Medulla oblongata (tissue), 1 donor: ENCODE results near the gene RSPRY1.
"Not testable (repeated sequence)": the region's sequence is repeated elsewhere in the genome, so short reads cannot be mapped to it uniquely, and the experiment has no call there.

ENCODE experiments used
- DNase-seq: peaks from one replicate; pipeline ENCODE4 v3.0.0-alpha.2; 2015; ENCODE audit errors: extremely low spot score

Gene RSPRY1

DNA sequence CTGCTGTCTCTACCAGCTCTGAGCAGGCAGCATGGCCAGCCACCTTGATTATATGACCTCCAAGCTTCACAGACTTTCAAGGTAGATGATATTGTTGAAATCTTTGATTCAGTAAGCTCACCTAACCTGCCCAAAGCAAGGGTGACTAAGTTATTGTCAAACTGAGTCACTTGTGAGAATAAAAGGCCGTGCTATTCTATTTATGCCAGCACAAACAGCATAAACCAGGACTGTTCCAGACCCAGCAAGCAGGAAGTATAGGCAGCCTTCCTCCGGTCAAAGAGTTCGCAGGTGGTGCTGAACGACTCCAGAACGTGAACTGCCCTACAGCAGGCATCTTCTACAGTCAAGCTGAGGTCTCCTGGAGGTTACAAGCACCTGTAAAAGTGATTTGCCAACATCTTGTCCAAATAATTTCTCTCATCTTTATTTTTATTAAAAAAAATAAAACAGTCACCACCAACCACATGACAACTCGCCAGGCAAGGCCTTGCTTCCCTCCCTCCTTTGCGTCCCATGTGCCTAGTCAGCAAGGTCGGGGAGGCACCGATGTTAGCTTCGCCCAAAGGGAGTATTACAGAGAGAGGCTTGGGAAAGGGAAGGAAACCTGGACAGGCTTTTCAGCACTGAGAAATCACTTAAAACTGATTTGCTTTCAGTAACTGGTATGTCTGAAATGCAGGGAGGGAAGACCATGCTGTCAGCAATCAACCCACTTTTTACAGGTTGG is 69.7 kb downstream of the RSPRY1 start:
- no peak for DNase-seq

DNA sequence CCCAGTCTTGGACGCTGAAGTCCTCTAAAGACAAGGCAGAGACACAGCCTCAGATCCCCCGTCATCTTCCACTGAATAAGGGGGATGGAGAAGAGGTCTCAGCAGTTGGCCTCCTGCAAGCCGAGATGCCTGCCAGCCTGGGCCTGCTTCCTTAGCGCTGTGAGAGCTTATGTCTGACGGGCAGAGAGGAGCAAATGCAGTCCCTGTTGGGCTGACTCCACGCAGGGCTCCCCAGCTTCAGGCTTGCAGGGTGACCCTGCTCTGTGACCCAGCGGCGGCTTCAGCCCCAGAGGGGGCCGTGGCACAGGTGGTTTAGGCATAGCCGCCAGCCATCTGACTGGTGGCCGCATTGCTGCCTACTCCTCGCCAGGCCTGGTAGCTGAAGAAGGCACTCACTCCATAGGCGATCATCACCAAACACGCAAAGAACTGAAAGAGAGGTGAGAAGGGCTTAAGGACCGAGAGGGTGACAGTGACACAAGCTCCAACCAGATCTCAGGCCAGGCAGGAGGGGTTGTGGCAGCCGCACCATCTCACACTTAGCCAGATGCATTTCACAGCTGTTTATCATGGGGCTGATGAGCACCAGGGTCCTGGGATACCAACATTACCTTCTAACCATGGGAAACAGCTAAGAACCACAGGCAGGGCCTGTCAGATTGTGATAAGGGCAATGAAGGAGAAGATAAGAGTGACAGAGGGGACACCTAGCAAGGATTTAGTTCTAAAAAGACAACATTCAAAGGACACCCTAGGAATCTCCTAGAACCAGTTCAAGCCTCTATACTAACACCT is 70.7 kb downstream of the RSPRY1 start:
- no peak for DNase-seq

DNA sequence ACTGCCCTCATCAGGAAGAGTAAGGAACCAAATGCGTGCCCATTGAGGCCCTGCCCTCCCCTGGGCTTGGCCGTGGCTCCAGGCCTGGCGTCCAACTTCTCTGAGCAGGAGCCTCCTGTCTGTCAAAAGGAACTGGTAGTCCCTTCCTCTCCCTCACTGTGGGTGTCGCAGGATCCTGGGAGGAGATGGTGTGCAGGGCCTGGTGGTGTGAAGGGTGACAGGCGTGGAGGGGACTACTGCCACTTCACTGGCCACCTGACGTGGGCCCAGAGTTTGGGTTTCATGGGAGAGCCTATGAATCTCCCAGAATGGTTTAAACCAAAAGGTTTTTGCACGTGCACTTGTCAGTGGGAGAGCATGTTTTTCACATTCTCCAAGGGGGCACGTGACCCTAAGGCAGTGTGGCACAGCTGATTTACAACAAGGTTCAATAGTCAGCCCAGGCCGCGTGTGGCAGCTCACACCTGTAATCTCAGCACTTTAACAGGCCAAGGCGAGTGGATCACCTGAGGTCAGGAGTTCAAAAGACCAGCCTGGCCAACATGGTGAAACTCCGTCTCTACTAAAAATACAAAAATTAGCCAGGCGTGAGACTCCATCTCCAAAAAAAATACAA is 71.4 kb downstream of the RSPRY1 start:
- no peak for DNase-seq

DNA sequence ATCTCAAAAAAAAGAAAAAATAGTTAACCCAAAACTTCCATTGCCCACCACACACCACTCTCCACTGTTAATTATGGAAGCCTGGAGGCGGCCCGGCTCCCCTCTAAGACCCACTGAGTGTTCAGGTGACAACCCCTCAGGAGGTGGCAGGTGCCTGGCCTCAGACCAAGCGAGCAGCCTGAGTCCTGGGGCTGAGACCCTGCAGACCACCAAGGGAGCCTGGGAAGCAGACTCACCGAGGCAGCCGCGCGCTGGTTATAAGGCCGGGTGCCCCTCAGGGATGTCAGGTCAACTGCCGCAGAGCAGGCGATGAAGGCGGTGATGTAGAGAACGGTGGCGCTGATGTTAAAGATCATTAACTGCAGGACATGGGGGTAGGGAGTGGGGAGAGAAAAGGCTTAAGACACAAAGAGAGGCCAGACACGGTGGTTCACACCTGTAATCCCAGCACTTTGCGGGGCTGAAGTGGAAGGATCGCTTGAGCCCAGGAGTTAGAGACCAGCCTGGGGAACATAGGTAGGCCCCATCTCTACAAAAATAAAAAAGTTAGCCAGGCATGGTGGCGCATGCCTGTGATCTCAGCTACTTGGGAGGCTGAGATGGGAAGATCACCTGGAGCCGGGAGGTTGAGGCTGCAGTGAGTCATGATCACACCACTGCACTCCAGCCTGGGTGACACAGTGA is 72.2 kb downstream of the RSPRY1 start:
- no peak for DNase-seq

DNA sequence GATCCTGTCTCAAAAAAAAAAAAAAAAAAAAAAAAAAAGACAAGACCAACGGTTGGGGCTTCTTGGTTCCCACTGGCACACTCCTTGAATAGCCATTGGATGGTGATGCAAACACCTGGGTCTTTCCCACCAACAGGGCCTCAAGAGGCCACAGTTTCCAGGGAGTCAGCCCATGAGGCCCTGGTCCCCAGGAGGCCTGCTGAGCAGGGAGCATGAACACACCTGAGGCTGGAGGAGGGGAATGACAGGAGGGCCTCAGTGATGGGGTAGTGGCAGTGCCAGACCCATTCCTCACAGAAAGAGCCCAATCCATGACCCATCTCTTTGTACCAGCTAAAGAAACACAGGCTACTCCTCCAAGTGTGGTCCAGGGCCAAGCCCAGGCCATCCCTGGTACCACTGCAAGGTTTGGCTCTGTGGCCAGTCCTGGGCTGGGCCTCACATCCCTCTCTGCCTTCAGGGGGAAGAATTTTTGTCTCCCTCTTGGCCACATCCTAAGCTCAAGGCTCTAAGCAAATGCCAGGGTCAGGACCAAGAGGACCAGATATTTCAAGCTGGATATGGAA is 72.9 kb downstream of the RSPRY1 start:
- no peak for DNase-seq

DNA sequence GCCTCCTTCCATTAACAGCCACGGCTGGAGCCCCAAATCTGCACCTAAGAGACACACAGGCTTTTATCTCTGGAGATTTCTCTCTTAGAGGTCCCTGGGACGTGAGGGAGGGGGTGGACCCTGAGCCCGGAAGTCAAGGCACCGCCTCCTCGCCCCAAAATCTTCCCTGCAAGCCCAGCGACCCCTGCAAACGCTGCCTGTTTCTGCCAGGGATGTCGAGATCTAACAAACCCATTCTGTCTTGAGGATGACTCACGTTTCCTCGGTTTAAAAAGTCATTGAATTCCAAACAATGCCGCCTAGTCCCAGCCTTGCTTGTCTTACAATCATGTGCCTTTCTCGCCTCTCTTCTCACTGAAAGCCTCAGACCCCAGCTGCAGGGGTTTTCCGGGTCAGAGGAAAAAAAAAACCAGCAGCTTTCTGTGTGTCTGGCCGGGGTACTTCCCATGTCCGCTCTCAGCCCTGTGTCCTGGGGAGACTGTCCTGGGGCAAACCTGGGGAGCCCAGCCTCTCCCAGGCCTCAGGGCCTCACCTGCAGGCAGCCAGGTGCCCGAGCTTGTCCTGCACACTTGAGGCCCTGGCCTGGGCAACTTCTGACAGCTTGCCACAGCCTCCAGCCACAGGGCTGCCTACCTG is 74.3 kb downstream of the RSPRY1 start:
- DNase-seq = peak; percentile 89

DNA sequence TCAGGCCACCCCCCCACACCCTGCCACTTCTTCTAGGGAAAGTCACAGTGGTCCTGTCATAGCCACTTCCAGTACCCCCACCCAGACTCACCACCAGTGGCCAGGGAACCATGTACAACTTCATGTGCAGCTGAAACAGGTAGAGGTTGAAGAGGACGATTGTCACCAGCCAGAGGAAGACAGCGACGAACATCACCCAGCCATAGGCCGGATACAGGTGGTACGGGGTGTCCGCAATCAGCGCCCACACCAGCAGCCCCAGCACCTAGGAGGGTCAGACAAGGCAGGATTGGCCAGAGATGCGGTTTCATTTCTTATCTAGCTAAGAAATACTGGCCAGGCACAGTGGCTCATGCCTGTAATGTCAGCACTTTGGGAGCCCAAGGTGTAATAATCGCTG is 75.7 kb downstream of the RSPRY1 start:
- no peak for DNase-seq

DNA sequence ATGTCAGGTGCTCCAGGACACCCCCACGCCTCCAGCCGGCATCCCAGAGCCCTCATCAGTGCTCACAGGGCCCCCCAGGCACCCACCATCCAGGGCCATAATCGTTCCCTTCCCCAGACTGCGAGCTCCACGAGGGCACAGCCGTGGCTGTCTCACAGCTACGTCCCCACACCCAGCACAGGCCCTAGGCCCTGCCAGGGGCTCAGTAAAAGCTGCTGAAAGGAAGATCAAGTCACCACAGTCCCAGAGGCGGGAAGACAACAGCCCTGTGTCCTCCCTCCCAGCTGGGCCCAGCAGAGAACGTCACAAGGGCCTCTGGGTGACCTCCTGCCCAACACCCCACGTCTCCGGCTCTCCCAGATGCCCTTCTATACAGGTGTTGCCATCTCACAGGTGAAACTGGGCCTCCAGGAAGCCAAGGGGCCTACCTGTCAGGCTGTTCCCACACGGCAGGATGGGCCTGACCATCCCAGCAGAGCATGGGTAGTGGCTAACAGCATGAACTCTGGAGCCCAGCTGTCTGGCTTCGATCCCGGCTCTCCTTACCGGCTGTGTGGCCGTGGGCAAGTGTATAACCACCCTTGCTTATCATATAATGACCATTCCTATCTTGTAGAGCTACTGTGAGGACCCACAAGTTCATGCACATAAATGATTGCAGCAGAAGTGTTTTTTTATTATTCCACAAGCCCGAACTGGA is 76.9 kb downstream of the RSPRY1 start:
- peak; percentile 84 for DNase-seq

DNA sequence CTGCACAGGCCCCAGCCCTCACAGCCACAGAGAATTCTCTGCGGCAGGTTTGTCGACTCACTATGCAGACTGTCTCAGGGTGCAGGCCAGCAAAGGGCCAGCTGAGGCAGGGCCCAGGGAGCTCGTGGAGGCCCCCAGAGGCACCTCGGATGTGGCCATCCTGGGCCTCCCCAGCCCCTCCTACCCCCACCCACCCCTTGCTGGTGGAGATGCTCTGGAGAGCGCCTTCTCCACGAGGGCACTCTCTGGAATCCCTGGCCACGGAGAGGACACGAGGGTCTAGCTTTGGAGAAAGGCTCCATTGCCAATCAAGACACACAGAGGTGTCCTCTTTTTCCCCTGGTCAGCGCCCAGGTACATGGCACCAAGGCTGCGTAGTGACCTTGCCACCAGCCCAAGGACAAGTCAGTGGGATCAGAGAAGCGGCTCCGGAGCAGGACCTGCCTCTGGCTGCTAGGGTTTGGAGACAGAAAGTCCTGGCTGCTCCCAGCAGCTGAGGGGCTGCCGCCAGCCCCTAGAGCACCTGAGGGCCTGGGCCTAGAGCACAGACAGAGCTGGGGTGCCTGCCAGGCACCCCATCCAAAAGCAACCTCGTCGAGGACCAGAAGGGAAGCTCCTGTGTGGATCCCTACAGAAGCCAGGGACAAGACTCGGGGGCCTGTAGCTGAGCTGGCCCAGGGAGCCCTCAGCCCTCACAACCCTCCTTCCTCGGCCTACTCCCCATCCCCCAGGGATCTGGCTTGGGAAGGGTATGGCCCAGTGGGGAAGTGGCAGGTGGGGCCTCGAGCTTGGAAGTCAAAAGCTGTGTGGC is 77.6 kb downstream of the RSPRY1 start:
- DNase-seq = no peak

DNA sequence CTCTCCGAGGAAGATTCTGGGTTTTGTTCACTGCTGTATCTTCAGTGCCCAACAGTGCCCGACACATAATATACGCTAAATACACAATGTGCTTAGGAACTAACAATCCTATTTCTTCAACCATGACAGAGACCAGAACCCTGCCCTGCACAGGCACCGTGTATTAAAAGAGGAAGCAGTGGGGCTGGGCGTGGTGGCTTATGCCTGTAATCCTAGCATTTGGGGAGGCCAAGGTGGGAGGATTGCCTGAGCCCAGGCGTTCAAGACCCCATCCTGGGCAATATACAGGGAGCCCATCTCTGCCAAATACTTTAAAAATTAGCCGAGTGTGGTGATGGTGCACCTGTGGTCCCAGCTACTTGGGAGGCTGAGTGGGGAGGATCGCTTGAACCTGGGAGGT is 78.3 kb downstream of the RSPRY1 start:
- DNase-seq = no peak

DNA sequence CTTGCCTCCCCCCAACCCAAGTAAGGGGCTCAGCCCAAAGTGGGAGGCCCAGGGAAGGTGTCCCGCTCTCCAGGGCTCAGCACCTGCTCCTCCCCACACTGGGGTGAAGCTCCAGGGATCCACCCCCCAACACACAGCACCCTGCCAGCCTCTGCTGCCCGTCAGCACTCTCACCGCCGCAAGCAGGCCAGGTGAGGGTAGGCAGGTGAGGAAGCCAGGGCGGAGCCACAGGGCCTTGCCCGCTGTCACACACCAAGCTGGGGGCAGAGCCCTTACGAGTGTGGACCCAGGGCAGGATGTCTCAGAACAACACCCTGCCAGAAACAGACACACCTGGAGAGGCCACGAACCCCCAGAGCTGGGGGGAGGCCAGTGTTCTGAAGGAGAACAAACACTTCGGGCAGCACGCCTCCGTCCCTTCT is 78.8 kb downstream of the RSPRY1 start:
- DNase-seq = no peak

DNA sequence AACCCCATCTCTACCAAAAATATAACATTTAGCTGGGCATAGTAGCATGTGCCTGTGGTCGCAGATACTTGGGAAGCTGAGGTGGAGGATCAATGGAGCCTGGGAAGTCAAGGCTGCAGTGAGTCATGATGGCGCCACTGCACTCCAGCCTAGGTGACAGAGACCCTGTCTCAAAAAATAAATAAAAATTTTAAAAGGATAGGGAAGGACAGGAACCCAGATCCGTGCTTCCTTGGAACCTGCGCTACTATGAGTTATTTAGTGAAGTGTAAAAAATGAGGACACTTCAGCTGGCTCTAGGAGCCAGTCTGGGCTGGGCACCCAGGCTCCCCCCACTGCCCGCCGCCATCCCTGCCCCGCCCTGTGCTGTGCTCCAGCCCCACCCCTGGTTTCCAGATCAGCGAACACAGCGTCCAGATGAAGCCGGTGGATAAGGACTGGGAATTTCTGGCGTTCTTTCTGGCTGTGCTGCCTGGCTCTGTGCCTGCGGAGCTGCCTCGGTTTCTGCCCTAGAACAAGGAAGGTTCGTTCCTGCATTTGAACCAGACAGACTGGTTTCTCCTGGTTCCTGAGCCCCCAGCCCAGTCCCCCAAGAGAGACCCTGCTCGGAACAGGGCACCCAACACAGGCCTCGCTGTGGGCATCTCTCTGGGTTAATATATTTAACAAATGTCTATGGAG is 79.9 kb downstream of the RSPRY1 start:
- DNase-seq = peak; percentile 72

DNA sequence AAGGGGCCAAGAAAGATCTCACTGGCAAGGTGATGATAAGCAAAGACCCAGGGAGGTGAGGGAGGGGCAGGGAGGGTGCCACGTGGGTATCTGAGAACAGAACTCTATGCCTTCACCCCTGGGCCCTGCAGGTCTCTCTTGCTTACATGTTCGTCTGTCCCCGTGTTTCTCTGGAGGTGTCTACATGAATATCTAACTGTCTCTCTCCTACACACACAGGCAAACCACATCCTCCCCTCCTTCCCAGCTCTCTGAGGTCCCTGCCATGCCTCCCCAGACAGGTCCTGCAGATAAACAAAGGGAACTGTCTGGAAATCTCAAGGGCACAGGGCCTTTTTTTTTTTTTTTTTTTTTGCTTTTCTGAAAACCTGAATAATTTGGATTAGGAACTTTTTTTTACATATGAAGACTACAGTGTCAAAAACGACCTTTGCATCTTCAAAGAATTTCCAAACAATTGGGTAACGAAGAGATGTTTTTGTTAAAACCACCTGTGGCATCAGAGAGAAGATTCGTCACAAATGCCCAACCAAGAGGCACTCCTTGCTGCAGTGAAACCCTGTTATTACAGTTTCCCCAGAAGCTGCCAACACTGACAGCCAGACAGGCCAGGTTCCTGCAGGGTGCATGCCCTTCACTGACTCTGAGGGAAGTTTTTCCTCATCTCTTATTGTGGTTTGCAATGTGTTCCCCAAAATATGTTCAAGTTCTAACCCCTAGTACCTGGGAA is 80.6 kb downstream of the RSPRY1 start:
- DNase-seq = no peak

DNA sequence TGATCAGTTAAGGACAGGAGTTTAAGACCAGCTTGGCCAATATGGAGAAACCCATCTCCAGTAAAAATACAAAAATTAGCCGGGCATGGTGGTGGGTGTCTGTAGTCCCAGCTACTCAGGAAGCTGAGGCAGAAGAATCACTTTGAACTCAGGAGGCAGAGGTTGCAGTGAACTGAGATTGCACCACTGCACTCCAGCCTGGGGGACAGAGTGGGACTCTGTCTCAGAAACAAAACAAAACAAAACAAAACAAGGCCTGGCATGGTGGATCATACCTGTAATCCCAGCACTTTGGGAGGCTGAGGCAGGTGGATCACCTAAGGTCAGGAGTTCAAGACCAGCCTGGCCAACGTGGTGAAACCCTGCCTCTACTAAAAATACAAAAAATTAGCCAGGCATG is 81.2 kb downstream of the RSPRY1 start:
- DNase-seq = not testable (repeated sequence)

DNA sequence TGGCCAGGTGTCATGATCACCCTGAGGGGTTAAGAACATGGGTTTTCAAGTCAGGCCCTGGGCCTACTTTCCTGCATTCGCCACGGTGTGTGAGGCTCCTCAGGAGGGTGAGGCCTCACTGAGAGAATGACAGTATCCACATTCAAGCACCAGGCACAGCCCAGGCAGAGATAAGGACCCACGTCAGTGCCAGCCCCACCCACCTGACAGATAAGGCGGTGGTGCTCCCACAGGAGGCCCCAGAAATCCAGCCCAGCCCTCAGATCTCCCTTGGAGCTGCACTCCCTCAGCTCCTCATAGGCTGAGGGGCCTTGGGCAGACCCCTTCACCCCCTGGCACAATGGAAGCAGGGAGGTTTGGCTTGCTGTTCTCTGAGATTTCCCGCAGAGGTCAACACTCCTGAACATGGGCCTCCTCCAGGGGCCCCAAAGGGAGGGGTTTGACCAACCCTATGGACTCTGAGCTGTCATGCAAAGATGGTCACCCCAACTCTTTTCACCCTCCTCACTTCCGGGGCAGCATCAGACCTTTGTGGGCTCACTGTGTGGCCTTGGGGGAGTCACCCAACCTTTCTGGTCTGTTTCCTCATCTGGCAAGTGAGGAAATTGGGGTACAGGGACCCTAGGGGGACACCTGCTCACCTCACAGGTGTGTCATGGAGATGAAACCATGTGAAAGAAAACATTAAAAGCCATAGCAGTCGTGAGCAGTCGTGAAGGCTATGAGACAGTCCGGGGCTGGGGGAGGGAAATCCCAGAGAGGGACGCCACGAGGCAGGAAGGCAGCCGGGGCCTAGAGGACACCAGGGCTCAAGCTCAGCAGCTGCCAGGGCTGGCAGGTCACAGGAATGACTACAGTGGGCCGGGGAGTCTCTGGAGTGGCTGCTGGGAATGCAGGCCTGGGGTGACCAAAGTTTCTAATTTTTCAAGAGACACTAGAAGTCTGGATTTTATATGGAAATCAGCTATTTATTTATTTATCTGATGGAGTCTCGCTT is 83.0 kb downstream of the RSPRY1 start:
- DNase-seq = no peak

DNA sequence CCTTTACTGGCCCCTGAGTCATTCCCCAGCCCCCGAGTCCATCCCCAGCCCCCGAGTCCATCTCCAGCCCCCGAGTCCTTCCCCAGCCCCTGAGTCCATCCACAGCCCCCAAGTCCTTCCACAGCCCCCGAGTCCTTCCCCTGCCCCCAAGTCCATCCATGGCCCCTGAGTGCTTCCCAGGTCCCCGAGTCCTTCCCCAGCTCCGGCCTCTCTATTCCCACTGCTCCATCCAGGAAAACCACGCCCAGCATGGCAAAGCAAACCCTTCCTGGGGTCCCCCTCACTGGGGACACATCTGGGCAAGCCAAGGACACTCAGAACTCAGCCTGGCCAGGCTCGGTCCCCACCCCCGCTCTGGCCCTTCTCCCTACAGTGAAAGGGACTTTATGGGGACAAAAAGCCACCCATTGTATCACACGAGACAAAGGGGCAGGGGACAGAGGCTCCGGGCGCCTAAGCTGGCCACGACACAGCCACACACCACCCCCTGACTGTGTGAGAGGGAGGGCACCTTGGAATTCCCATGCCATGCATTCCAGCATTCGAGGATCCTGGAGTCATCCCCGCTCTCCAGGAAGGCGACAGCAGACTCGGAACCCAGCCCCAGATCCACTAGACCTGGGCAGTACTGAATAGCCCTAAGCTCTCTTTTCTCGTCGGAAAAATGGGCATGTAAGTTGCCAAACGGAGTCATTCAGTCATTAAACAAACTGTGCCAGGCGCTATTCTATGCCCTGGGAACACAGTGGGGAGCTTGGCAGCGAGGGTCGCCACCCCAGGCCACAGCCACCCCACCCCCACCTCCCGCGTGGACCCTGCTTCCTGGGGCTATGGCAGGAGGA is 84.3 kb downstream of the RSPRY1 start:
- peak; percentile 92 for DNase-seq

DNA sequence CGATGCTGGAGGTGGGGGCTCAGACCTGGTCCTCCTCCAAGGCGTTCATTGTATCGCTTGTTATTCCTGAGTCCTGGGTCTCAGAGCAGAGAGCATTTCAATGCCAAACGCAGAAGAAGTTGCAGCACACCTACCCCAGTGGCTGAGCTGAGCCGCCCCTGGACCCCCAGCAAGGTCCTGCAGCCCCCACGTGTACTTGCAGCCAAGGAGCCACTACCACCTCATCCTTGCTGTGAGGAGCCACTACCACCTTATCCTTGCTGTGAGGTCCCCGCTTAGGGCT is 84.9 kb downstream of the RSPRY1 start:
- no peak for DNase-seq
